Type B pancreatic cell (in vitro differentiated cells): ENCODE results near the gene PKN1. TPM values are rescaled to one million over a fixed set of nuclear protein-coding genes. Genes with fewer than 3 reads are reported as not detected.

Source experiments
- DNase-seq: peaks from one replicate; pipeline ENCODE4 v3.0.0; 2021; ENCODE audit warnings: mixed read lengths; ENCODE audit not compliant: unreplicated experiment; ENCODE audit errors: extremely low spot score
- H3K27ac Mint-ChIP-seq: 2 replicates; pipeline ENCODE4 v1.8.0; 2021; ENCODE audit warnings: mild to moderate bottlenecking, mixed read lengths
- H3K27me3 Mint-ChIP-seq: 2 replicates; pipeline ENCODE4 v1.8.0; 2021; ENCODE audit warnings: mixed read lengths
- H3K36me3 Mint-ChIP-seq: 2 replicates; pipeline ENCODE4 v1.8.0; 2021; ENCODE audit warnings: mixed read lengths
- H3K4me1 Mint-ChIP-seq: one replicate; pipeline ENCODE4 v1.8.0; 2021; ENCODE audit warnings: mixed read lengths; ENCODE audit not compliant: unreplicated experiment
- H3K4me3 Mint-ChIP-seq: 2 replicates; pipeline ENCODE4 v1.8.0; 2021; ENCODE audit warnings: mild to moderate bottlenecking, mixed read lengths
- H3K9me3 Mint-ChIP-seq: 2 replicates; pipeline ENCODE4 v1.8.0; 2021; ENCODE audit warnings: mixed read lengths
- CTCF ChIP-seq: fragments of 200-600 bp; sonication (generic); conservative IDR thresholded peaks from 2 replicates; pipeline ENCODE4 v1.5.0; 2021; ENCODE audit warnings: antibody characterized with exemption, mild to moderate bottlenecking
- total RNA-seq: library from RNA; stranded (reverse); gene quantifications from 2 replicates; pipeline ENCODE4 v1.2.1, GENCODE V29; 2021; ENCODE audit warnings: low replicate concordance

PKN1 gene
- total RNA-seq, 1 donor from 2014 or later = 85.3 TPM

- DNase-seq = peak; percentile 89
- Mint-ChIP-seq H3K9me3 (no peaks in the 10 kb centered on the region), H3K27me3 (peaks cover 3% of the 10 kb centered on the region), H3K4me1 (peaks cover 12% of the 10 kb centered on the region), H3K27ac (peak overlapping the region; percentile 13), H3K4me3 (no peak overlapping the region), H3K36me3 (peaks cover 4% of the 10 kb centered on the region)
- TF ChIP-seq CTCF = peak; percentile 99
These were observed 39.3 kb downstream of the PKN1 start for GRCh38 chr19:14472202-14472938.

GRCh38 chr19:14473073-14473977, 40.2 kb downstream of the PKN1 start:
- Mint-ChIP-seq H3K27ac (peak overlapping the region; percentile 13), H3K4me1 (peaks cover 17% of the 10 kb centered on the region), H3K36me3 (peaks cover 4% of the 10 kb centered on the region), H3K27me3 (peaks cover 3% of the 10 kb centered on the region), H3K4me3 (no peak overlapping the region), H3K9me3 (no peaks in the 10 kb centered on the region)
- DNase-seq = no peak
- no peak for TF ChIP-seq CTCF

- Mint-ChIP-seq H3K4me3 (peak overlapping the region; percentile 44), H3K9me3 (no peaks in the 10 kb centered on the region), H3K4me1 (peaks cover 17% of the 10 kb centered on the region), H3K27ac (peak overlapping the region; percentile 86), H3K36me3 (peaks cover 4% of the 10 kb centered on the region), H3K27me3 (peaks cover 3% of the 10 kb centered on the region)
- DNase-seq = no peak
- TF ChIP-seq CTCF = no peak
These were observed 41.0 kb downstream of the PKN1 start for GRCh38 chr19:14473978-14474578.

DNA sequence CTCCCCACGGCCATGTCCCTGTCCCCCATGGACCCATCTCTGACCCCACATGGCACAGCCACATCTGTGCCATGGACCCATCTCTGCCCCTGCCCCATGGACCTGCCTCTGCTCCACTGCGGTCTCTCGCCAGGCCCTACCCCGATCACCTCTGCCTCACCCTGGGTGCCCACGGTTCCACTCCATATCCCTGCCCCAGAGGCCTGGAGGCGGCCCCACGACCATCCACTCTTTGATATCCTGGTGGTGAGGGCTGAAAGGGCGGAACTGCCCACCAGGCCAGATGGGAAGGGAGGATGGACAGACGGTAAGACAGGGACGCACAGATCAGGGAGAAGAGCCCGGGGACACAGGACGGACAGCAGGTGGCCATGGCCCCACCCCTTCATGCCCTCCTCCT, 41.7 kb downstream of the PKN1 start:
- Mint-ChIP-seq H3K9me3 (no peaks in the 10 kb centered on the region), H3K27me3 (peaks cover 3% of the 10 kb centered on the region), H3K27ac (peak overlapping the region; percentile 86), H3K4me1 (peaks cover 17% of the 10 kb centered on the region), H3K36me3 (peaks cover 4% of the 10 kb centered on the region), H3K4me3 (peak overlapping the region; percentile 44)
- TF ChIP-seq CTCF = no peak
- DNase-seq = no peak

DNA sequence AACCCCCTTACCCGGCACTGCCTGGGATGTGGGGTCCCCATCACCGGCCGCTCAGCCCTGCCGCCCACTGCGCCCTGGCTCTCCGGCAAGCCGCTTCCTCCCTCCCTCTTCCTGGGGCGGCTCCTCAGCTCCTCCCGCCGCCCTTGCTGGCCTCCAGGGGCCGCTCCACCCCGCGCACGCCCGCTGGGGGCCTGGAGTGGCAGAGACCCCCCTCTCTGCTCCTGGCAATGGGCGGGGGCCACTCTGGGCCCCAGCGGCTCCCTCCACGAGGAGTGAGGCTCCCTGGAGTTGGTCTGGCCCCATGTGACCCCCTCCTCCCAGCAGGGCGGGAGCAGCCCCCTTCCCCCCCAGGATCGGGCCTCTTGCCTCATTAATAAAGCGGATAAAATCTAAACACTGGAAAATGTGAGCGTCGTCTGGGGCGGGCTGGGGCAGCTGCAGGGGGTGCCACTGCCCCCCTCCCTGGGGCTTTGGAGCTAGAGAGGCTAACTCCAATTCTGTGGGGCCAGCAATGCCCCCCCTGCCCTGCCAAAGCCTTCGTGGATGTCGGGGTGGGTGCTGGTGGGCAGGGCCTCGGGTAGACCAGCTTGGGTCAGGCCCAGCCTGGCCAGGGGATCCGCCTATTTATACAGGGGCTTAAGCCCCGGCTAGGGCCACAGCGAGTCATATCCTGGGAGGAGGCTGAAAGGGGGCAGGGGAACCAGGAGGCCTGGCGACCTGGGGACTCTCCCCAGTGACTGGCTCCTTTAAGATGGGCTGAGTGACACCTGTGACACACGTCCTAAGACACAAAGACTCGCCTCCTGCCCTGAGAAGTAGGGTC, 42.4 kb downstream of the PKN1 start, which contains the start of gene PTGER1:
Gene PTGER1 (minus strand): TSS at position 104 of the 823 bp plus-strand sequence. CDS start 1,034 bp downstream, outside the sequence.
- peak; percentile 52 for TF ChIP-seq CTCF
- peaks cover 17% of the 10 kb centered on the region for H3K4me1 Mint-ChIP-seq
- no peaks in the 10 kb centered on the region for H3K9me3 Mint-ChIP-seq
- peak within 1 kb of the TSS; percentile 93 for H3K27ac Mint-ChIP-seq
- no peak for DNase-seq
- peaks cover 3% of the 10 kb centered on the region for H3K27me3 Mint-ChIP-seq
- peaks cover 4% of the 10 kb centered on the region for H3K36me3 Mint-ChIP-seq
- peak within 1 kb of the TSS; percentile 44 for H3K4me3 Mint-ChIP-seq
